Middle frontal gyrus (tissue), 1 donor: Measurements from ENCODE around the gene NUP42.
"Not testable (repeated sequence)": the region's sequence is repeated elsewhere in the genome, so short reads cannot be mapped to it uniquely, and the experiment has no call there.

Source experiments
- DNase-seq: peaks from one replicate; pipeline ENCODE4 v3.0.0-alpha.2; 2015; ENCODE audit warnings: low spot score; ENCODE audit errors: extremely low spot score

The NUP42 gene

DNA sequence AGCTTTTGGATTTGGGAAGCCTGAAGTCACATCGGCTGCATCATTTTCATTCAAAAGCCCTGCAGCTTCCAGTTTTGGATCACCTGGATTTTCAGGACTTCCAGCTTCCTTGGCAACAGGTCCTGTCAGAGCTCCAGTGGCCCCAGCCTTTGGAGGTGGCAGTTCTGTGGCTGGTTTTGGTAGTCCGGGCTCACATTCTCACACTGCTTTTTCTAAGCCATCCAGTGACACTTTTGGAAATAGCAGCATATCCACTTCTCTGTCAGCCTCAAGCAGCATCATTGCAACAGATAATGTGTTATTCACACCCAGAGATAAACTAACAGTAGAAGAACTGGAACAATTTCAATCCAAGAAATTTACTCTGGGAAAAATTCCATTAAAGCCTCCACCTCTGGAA is 18.5 kb downstream of the NUP42 start:
- DNase-seq: no peak

DNA sequence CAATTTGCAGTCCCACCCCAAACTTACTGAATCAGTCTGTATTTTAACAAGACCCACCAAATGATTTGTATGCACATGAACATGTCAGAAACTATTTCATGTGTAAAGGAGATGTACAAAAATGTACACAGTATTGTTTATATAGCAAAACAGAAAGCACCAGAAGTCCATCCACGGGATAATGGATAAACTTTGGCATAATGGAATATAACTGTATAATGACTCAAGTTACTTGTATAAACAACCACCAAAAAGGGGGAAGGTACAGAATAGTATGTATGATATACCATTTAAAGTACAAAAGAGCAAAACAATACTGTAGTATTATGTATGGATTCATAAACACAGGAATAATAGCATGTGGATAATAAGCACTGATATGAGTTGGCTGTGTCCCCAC is 22.4 kb downstream of the NUP42 start:
- DNase-seq: no peak

DNA sequence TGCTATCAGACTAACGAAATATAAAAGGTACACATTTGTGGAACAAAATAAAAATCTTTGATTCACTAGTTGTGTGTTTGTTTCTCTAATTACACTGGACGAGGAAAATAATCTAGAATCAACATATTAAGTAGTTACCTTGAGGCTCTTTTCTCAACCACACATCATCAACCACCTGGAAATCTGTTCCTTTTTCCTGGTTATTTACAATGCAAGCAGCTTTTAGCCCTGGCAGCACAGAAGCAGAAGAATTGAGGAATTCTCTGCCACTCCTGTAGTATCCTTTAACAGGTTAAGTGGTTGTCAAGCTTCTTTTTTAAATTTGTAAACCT is 23.7 kb downstream of the NUP42 start:
- DNase-seq: no peak

DNA sequence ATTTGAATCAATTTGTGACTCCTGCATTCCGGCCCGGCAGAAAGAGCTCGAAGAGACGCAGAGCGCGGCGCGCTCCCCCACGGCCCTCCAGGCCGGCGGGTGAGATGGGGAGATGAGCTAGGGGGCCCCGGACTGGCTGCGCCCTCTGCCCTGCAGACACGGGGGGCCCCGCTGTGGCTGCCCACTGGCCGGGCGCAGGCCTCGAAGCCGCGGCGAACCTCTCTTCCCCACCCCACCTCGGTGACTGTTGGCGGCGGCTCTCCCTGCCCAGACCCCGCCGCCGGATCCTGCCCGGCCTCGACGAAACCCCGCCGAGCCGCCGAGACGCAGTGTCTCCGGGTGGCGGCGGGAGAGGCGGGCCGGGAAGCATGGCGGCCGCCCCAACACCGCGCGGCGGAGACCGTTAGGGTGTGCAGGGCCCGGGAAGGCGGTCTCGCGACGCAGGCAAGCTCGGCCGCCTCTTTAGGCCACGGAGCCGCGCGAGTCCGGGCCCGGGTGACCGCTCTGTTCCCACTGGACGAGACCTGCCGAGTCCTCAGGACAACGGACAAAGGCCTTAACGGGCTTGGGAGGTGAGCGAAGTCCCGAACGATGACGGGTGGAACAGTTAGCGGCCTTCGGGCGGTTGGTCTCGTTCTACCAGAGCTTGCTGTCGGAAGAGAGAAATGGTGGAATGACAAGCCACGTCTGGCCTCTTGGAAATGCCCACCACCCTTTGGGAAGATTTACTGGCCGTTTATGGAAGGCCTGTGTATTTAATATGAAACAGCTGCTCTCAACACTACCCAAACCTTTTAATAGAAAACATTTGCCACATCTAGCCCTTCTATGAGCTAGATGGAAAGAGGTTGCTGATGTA is 24.3 kb downstream of the NUP42 start:
- no peak for DNase-seq

DNA sequence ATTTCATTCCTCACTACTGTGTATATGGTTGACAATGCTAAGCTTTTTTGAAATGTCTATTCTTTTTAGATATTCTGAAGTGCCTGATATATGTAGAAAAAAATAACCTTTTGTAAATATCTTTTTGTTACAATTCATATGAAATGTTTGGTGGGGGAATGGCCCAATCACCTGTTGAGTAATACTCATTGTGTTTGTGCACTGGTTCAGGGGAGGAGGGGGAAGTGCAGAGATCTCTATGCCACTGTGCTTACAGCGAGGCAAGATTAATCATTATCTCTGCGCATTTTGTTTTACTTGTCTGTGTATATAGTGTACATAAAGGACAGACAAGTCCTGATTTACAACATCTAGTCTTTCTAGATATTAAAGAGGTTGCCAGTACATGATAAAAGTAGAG is 25.2 kb downstream of the NUP42 start:
- DNase-seq: no peak

DNA sequence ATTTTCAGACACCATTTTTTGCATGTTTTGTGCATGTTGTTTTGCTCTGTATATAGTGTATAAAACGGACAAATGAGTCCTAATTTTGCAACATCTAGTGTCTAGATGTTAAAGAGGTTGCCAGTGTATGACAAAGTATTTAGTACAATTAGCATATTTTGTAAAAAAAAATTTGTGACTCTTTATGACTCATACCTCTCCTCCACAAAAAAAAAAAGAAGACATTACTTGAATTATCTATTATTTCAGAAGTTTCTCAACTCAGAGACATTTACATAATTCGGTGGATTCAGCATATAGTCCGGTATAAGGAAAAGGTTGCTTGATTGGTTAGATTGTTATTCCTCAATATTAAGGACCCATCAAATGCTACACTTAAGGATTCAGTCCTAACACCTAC is 26.0 kb downstream of the NUP42 start:
- no peak for DNase-seq

DNA sequence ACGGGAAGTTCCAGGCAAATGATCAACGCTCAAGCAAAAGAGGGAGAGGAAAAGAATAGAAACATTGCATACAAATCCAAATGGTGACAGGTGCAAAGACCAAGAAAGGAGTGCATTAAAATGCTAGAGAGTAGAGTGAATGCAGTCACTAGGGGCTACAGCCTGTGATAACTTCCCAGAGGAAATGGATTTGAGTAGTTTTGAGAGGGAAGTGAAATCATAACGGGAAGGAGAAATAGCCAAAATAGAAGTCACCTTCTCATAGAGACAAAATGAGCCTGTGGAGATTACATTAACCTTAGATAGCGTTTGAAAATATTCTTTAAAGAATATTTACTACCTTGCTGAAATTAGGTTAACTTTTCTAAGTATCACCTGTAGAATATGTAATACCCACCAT is 26.5 kb downstream of the NUP42 start:
- no peak for DNase-seq

DNA sequence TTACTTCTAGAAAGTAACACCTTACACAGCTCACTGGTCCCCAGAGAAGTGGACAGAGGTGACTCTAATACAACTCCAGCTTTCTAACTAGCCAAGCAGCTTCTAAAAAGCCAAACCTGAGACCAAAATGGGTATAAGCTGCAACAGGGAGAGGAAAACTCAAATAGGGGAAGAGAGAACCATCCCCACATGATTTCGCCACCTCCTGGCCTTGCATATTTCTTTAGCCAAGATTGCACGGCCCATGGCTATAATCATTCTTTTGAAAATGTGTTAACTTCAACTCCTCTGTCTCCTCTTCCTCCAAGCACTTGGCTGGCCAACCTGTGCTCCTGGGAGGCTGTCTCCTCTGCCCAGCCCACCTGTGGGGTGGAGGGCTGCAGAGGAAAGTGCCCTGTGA is 28.7 kb downstream of the NUP42 start:
- no peak for DNase-seq

DNA sequence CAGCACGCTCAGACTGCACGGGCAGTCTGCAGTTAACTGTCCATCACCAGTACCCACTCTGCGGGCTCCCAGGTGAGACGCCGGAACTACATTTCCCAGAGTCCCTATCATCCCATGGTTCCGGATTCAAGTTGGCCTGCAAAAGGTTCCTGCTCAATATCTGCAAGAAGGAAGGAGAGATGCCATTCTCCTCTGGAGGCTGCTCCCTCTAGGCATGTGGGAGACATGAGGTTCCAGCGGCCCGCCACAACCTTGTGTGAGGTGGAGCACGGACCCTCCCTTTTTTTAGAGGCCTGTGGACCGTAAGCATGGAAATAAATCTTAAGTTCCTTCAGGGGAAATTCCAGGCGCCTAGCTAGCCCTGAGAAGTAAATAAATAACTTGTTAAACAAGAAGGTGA is 29.7 kb downstream of the NUP42 start:
- DNase-seq: no peak

DNA sequence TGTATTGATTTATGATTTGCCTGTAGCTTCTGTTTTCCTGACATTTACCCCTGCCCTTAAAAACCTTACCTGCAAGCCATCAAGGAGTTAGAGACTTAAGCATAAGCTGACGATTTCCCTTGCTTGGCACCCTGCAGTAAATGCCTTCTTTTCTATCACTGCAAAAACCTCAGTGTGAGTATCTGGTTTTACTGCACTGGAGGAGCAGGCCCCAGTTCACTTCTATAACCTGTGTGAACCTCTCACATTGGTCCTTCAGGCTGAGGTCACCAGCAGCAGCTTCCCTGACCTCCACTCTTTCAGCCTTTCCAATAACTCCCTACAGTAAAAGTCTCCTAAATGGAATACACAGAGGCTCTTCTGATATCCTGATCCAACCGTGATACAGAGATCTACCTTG is 30.5 kb downstream of the NUP42 start:
- no peak for DNase-seq

DNA sequence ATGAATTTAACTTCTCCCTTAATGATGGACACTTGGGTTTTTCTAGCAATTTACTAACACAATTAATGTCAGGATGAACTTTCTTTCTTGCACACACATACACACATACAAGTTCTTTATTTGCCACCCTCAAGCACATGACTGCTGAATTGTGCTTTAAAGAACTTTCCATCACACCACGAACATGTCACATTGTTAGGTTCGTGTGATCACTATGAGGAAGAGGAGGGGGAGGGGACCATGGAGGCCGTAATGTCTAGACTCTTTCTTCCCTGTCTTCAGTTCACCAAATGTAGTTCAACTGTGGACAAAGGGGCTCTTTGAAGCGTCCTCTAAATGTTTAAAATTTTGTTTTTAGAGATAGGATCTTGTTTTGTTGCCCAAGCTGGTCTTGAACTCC is 31.0 kb downstream of the NUP42 start:
- DNase-seq: no peak

DNA sequence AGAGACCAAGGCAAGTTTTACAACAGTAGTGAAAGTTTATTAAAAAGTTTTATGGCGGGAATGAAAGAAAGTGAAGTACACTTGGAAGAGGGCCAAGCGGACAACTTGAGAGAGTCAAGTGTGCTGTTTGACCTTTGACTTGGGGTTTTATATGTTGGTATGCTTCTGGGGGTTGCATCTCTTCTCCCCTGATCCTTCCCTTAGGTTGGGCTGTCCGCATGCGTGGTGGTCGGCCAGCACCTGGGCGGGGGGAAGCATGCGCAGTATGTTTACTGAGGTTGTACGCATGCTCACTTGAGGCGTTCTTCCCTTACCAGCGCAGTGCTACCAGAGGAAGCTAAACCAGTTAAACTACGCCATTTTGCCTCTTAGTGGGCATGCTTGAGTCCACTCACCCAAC is 31.9 kb downstream of the NUP42 start:
- no peak for DNase-seq

DNA sequence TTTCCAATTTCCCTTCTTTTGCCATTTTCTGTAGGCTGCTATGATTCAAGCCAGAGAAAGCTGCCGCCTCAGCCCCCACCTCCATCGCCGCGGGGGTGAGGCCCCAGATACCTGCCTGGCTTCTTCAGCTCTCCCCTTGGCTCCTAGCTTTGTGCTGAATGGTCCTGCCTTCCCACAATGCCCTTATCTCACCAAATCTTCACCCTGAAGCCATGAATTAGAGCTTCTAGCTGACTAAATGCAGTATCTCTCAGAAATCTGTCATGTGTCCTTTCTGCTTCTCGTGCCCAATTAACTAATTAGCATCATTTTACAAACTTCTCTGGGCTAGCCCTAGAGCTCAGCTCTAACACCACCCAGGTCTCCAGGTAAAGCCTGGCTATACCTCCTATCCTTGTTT is 32.6 kb downstream of the NUP42 start:
- no peak for DNase-seq

DNA sequence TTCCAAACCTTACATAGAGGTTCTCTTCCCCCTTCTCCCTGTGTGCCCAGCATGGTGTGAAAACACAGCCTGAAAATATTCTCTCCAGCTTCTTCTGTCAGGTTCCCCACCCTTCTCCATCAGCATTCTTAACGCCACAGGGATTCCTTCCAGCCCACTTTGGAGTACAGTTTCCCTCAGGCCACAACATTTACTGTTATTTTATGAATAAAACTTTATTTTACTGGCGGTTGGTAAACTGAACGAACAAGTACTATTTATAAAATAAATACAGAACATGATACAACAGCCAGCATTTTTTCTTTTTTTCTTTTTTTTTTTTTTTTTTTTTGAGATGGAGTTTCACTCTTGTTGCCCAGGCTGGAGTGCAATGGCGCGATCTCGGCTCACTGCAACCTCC is 33.1 kb downstream of the NUP42 start:
- no peak for DNase-seq

DNA sequence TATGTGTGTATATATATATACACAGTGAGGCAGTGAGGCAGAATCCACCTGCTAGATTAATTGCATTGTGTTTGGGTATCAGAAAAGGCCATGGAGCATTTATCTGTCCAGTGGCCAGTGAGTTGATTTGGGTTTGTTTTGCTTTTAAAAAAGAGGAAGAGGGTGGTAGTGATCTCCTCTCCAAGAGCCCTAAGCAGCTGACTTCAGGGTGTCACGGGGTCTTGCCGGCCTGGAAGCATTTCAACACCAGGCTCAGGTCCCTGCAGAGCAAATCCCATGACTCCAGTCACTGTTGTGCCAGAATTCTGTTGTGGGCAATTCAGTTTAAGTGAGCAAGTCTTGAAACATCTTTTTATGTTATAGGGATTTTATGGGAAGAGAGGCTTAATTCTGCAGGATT is 34.2 kb downstream of the NUP42 start:
- DNase-seq: no peak

DNA sequence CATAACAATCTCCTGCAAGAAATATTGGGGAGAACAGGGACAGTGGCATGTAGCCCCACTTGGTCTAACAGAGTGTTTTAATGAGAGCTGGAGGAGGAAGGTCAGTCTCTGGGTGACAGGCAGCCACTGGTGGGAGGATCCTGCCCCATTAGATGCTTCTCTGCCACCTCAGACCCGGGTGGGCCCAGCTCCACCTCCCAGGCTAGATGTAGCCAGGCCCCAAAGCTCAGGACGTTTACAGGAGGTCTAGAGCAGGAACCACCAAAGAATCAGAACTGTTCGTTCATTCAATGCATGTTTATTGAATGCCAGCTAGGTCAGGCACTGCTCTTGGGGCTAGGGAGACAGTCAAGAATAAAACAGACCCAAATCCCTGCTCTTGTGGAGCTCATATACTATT is 36.3 kb downstream of the NUP42 start:
- DNase-seq: no peak

DNA sequence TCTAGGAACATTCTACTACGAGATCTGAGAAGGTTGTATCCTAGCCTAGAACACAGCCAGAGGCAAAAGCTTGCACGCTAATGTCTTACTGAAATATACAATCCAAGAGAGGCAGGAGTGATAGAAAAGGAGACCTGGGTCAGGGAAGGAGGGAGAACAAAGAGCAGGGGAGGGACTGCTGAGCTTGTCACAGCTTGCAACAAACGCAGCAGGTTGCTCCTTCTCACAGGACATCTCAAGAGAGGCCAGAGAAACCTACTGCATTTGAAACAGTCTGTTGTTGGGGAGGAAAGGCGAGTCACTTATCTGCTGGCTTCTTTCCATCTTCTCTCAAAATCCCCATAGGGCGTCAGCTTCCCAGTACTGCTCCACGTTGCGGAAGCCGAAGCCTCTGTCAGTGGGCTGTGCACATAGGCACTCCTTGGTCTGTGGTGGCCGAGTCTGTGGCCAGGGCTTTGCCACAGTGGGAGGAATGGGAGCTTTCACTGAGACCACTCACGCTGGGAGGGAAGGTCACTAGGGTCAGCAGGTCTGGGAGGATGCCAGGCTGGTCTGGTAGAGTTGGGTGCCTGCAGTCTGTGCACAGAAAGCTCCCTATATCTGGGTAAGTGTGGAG is 39.0 kb downstream of the NUP42 start:
- no peak for DNase-seq

DNA sequence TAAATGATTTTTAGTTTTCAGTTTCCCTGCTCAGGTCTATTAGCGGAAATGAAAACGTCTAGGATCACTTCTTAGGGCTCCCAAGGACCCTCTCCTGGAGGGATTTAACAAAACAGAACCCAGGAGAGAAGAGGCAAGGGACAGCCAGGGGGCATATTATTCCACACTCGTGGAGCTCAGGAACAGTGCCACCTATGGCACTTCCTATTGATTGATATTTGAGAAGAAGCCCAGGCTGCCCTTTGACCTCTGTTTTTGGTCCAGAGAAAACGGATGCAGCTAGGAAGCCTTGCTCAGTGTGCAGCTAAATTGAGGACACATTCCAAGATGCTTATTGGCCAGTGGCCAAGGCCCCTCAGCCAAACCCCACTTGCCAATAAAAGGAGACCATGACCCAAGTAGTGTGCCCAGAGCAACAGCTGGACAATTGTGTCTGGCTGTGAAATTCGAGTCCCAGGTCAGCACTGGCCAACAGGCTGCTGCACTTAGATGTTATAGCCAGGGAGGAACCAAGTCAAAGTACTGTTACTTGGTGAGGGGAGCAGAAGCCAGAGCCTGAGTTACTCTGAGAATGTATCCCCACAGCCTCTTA is 40.7 kb downstream of the NUP42 start:
- DNase-seq: no peak

DNA sequence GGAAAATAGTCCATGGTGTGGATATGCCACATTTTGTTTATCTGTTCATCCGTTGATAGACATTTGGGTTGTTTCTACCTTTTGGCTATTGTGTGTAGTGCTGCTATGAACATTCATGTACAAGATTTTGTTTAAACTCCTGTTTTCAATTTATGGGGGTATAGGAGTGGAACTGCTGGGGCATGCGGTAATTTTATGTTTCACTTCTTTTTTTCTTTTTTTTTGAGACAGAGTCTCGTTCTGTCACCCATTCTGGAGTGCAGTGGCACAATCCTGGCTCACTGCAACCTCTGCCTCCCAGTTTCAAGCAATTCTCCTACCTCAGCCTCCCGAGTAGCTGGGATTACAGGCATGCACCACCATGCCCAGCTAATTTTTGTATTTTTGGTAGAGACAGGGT is 42.5 kb downstream of the NUP42 start:
- DNase-seq: not testable (repeated sequence)

DNA sequence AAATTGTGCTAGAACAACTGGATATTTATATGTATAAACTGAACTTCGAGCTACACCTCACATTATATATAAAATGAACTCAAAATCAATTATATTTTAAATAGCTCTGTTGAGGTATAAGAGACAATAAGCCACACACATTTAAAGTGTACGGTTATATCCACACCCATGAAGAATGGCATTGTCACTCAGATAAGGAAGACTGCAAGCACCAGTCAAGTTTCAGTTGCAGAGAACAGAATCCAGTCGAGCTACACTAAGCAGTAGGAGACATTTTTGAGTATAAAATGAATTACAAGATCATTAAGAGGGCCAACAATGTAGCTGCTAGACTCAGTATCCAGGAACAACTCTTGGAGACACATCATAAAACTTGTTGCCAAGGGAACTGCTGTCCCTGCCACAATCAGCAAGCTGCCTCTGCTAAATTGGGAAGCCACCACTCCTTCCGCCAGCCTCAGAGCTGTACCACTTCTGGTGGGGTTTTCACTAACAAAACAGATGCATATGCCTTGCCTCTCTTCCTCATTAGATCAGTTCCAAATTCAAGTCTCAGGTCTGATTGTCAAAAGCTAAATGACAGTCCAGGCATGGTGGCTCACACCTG is 45.1 kb downstream of the NUP42 start:
- DNase-seq: peak; percentile 44

DNA sequence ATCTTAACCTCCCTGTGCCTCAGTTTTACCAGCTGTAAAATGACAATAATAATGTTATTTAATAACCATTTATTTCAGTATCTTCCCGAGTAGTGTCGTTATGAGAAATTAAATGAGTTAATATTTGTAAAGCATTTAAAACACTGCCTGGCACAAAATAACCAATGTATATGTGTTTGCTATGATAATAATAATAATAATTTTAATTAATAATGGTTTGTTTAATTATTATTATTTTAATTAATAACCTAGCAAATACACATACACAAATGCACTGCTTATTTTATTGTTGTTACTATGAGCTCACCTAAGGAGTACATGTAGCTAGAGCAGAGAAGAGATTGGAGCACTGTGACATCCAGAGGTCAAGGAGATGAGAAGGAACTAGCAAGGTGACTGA is 46.6 kb downstream of the NUP42 start:
- DNase-seq: no peak

DNA sequence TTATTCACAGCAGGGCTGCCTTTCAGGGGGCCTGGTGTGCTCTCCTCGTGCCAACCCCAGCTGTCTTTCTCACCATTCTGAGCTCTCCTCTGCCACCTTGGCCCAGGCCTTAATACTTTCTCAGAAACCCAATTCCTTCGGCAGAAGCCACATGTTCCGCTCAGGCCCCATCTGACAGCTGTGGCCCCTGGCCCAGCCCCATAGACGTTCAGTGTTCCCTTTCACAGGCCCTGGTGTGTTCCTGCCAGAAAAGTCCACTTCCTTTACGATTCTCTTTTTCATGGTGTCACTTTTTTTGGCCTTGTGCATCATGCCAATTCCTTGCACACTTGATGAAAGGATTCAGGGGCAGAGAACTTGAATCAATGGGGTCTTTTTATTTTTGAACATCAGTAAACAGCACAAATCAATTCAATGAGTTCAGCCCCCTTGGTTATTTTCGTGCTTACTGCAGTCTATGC is 48.8 kb downstream of the NUP42 start:
- DNase-seq: peak; percentile 44
